WTC11 (cell line): Measurements from ENCODE around the gene NBEAL1. TPM values are rescaled to one million over a fixed set of nuclear protein-coding genes. Genes with fewer than 3 reads are reported as not detected.
"Not testable (repeated sequence)": the region's sequence is repeated elsewhere in the genome, so short reads cannot be mapped to it uniquely, and the experiment has no call there.

Source experiments
- ATAC-seq: fragments of 200-7000 bp; cut with Tn5 transposase; 2 replicates; pipeline ENCODE4 v1.10.0; 2021; ENCODE audit warnings: mild to moderate bottlenecking, moderate library complexity
- CTCF ChIA-PET: fragments of 300-600 bp; sonication (Branson Sonifier 250); formaldehyde crosslinking; loops from one replicate; lab custom pipeline; 2021; ENCODE audit warnings: antibody characterized with exemption; lab: Charles Lee
- POLR2A ChIA-PET: fragments of 350-600 bp; sonication (Branson Sonifier 250); formaldehyde crosslinking; loops from one replicate; lab custom pipeline; 2021; ENCODE audit warnings: antibody characterized with exemption; lab: Charles Lee
- DNase-seq: peaks from one replicate; pipeline ENCODE4 v3.0.0; 2021; ENCODE audit warnings: low spot score
- H3K27ac Mint-ChIP-seq: 2 replicates; pipeline ENCODE4 v1.8.0; 2021; ENCODE audit warnings: mixed read lengths
- H3K27me3 Mint-ChIP-seq: 2 replicates; pipeline ENCODE4 v1.8.0; 2021; ENCODE audit warnings: low read depth, mild to moderate bottlenecking, moderate library complexity, mixed read lengths
- H3K36me3 Mint-ChIP-seq: 2 replicates; pipeline ENCODE4 v1.8.0; 2021; ENCODE audit warnings: mixed read lengths
- H3K4me1 Mint-ChIP-seq: 2 replicates; pipeline ENCODE4 v1.8.0; 2022; ENCODE audit warnings: mixed read lengths
- H3K4me3 Mint-ChIP-seq: 2 replicates; pipeline ENCODE4 v1.8.0; 2021; ENCODE audit warnings: mild to moderate bottlenecking, moderate library complexity, mixed read lengths
- H3K9me3 Mint-ChIP-seq: 2 replicates; pipeline ENCODE4 v1.8.0; 2021; ENCODE audit warnings: mixed read lengths
- ATF2 ChIP-seq: sonication (generic); formaldehyde crosslinking; IDR thresholded peaks from 2 replicates; pipeline ENCODE4 v1.8.1; 2022; ENCODE audit warnings: low read depth, missing genetic modification reagents, borderline replicate concordance
- ELF4 ChIP-seq: sonication (generic); formaldehyde crosslinking; IDR thresholded peaks from 2 replicates; pipeline ENCODE4 v1.8.1; 2022; ENCODE audit warnings: low read depth, mild to moderate bottlenecking, moderate library complexity, missing genetic modification reagents
- EMX1 ChIP-seq: fragments of 250-450 bp; sonication (Bioruptor Pico); IDR thresholded peaks from 2 replicates; pipeline ENCODE4 v1.8.0; 2021; ENCODE audit warnings: mild to moderate bottlenecking
- ETV6 ChIP-seq: sonication (generic); formaldehyde crosslinking; IDR thresholded peaks from 2 replicates; pipeline ENCODE4 v1.8.1; 2022; ENCODE audit warnings: mild to moderate bottlenecking, missing genetic modification reagents
- FOXP4 ChIP-seq: sonication (generic); formaldehyde crosslinking; IDR thresholded peaks from 2 replicates; pipeline ENCODE4 v1.8.0; 2022; ENCODE audit warnings: mild to moderate bottlenecking, missing genetic modification reagents
- HMGA2 ChIP-seq: fragments of 250-450 bp; sonication (Bioruptor Pico); IDR thresholded peaks from 2 replicates; pipeline ENCODE4 v1.4.0; 2021; ENCODE audit warnings: mild to moderate bottlenecking, moderate library complexity
- JUN ChIP-seq: sonication (generic); formaldehyde crosslinking; IDR thresholded peaks from 2 replicates; pipeline ENCODE4 v1.8.0; 2023; ENCODE audit warnings: mild to moderate bottlenecking, missing genetic modification reagents
- MYBL2 ChIP-seq: sonication (generic); formaldehyde crosslinking; IDR thresholded peaks from 2 replicates; pipeline ENCODE4 v1.8.1; 2023; ENCODE audit warnings: mild to moderate bottlenecking, moderate library complexity, missing genetic modification reagents
- NFYB ChIP-seq: sonication (generic); formaldehyde crosslinking; conservative IDR thresholded peaks from 2 replicates; pipeline ENCODE4 v1.8.0; 2022; ENCODE audit warnings: low read depth, missing genetic modification reagents
- NR2C2 ChIP-seq: sonication (generic); formaldehyde crosslinking; IDR thresholded peaks from 2 replicates; pipeline ENCODE4 v1.8.0; 2022; ENCODE audit warnings: mild to moderate bottlenecking, missing genetic modification reagents
- PRDM15 ChIP-seq: sonication (generic); formaldehyde crosslinking; IDR thresholded peaks from 2 replicates; pipeline ENCODE4 v1.8.0; 2022; ENCODE audit warnings: missing genetic modification reagents
- RELA ChIP-seq: sonication (generic); formaldehyde crosslinking; IDR thresholded peaks from 2 replicates; pipeline ENCODE4 v1.8.1; 2022; ENCODE audit warnings: missing genetic modification reagents, mild to moderate bottlenecking, borderline replicate concordance
- SMAD4 ChIP-seq: sonication (generic); formaldehyde crosslinking; IDR thresholded peaks from 2 replicates; pipeline ENCODE4 v1.8.0; 2022; ENCODE audit warnings: mild to moderate bottlenecking, missing genetic modification reagents
- USF2 ChIP-seq: sonication (generic); formaldehyde crosslinking; IDR thresholded peaks from 2 replicates; pipeline ENCODE4 v1.8.1; 2023; ENCODE audit warnings: mild to moderate bottlenecking, missing genetic modification reagents, moderate library complexity
- ZNF138 ChIP-seq: sonication (generic); formaldehyde crosslinking; conservative IDR thresholded peaks from 2 replicates; pipeline ENCODE4 v1.8.1; 2022; ENCODE audit warnings: mild to moderate bottlenecking, moderate library complexity, missing genetic modification reagents
- ZNF416 ChIP-seq: fragments of 250-450 bp; sonication (Bioruptor Pico); IDR thresholded peaks from 2 replicates; pipeline ENCODE4 v1.9.0; 2021; ENCODE audit warnings: mild to moderate bottlenecking, inconsistent platforms
- ZNF423 ChIP-seq: fragments of 250-450 bp; sonication (Bioruptor Pico); IDR thresholded peaks from 2 replicates; pipeline ENCODE4 v2.1.2; 2022; ENCODE audit warnings: mild to moderate bottlenecking, moderate library complexity
- ZSCAN18 ChIP-seq: fragments of 250-450 bp; sonication (Bioruptor Pico); IDR thresholded peaks from 2 replicates; pipeline ENCODE4 v2.1.2; 2022; ENCODE audit warnings: mild to moderate bottlenecking, moderate library complexity
- total RNA-seq: library from RNA; stranded (reverse); gene quantifications from 3 replicates; pipeline ENCODE4 v1.2.3, GENCODE V29; 2021

The NBEAL1 gene
- total RNA-seq, 1 experiment from 2014 or later = 10.5 TPM

GRCh38 chr2:203061346-203061745, 46.7 kb downstream of the NBEAL1 start:
- POLR2A ChIA-PET = no interaction called here
- Mint-ChIP-seq H3K9me3 (peaks cover 19% of the 10 kb centered on the region), H3K4me1 (peaks cover 16% of the 10 kb centered on the region), H3K4me3 (no peak overlapping the region), H3K36me3 (peaks cover 18% of the 10 kb centered on the region), H3K27me3 (no peaks in the 10 kb centered on the region), H3K27ac (peak overlapping the region; percentile 76)
- CTCF ChIA-PET = no interaction called here
- peak; percentile 88 for ATAC-seq
- TF ChIP-seq PRDM15 (CRISPR knock-in tag) (no peak), EMX1 (CRISPR knock-in tag) (no peak), ATF2 (CRISPR knock-in tag) (no peak), ZNF423 (CRISPR knock-in tag) (no peak), MYBL2 (CRISPR knock-in tag) (no peak), ZNF138 (CRISPR knock-in tag) (no peak), ZNF416 (no peak), ZSCAN18 (CRISPR knock-in tag) (no peak), HMGA2 (CRISPR knock-in tag) (no peak), RELA (CRISPR knock-in tag) (no peak), FOXP4 (CRISPR knock-in tag) (no peak), NFYB (CRISPR knock-in tag) (no peak), NR2C2 (CRISPR knock-in tag) (no peak), USF2 (CRISPR knock-in tag) (no peak), SMAD4 (no peak)
- TF ChIP-seq, all 79 proteins: peak for 0
- DNase-seq = no peak

- Mint-ChIP-seq H3K9me3 (peaks cover 23% of the 10 kb centered on the region), H3K27me3 (no peaks in the 10 kb centered on the region), H3K36me3 (peaks cover 22% of the 10 kb centered on the region), H3K4me1 (peaks cover 16% of the 10 kb centered on the region), H3K4me3 (no peak overlapping the region), H3K27ac (peak overlapping the region; percentile 76)
- ChIA-PET CTCF (no interaction called here), POLR2A (no interaction called here)
- TF ChIP-seq ELF4 (CRISPR knock-in tag) (no peak), JUN (CRISPR knock-in tag) (no peak), ETV6 (CRISPR knock-in tag) (no peak)
- DNase-seq (no peak), ATAC-seq (no peak)
Observed at GRCh38 chr2:203062126-203062525, 47.5 kb downstream of the NBEAL1 start.

- POLR2A ChIA-PET, H3K27ac Mint-ChIP-seq, H3K4me3 Mint-ChIP-seq, H3K4me1 Mint-ChIP-seq, H3K27me3 Mint-ChIP-seq, ATAC-seq, CTCF ChIA-PET, DNase-seq: not testable (repeated sequence)
- peaks cover 30% of the 10 kb centered on the region for H3K9me3 Mint-ChIP-seq
- H3K36me3 Mint-ChIP-seq = peaks cover 30% of the 10 kb centered on the region
Observed at GRCh38 chr2:203066519-203067091, 51.9 kb downstream of the NBEAL1 start.
